Measurements from ENCODE around the gene ITIH5. TPM values are rescaled to one million over a fixed set of nuclear protein-coding genes. Genes with fewer than 3 reads are reported as not detected.

The ITIH5 gene
- total RNA-seq, 5 donors from 2014 or later (not counting 1 experiment from before 2014, with no cell fraction given), result 0.13 to 0.22 TPM; not detected in 3

DNA sequence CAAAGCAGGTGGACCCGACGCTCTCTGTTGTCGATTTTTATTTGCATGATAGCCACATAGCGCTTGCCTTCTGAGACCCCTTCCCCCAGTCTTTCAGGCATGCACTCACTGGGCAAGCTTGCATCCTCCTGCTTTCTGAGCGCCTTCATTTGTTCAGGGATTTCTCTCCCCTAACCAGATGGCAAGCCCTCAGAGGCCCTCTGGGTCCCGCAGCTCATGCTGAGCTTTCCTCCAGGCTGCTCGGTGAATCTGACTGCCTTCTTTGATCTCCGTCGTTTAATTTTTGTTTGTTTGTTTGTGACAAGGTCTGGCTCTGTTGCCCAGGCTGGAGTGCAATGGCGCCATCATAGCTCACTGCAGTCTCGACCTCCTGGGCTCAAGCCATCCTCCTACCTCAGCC lies 58.8 kb downstream of the ITIH5 start:
- Mint-ChIP-seq H3K27ac (no peak overlapping the region), H3K36me3 (no peaks in the 10 kb centered on the region), H3K4me1 (no peaks in the 10 kb centered on the region), H3K4me3 (no peak overlapping the region), H3K27me3 (peaks cover 0 to 1% of the 10 kb centered on the region in 2 donors), H3K9me3 (no peaks in the 10 kb centered on the region)
- ChIA-PET CTCF (no interaction called here), POLR2A (no interaction called here)
- Histone ChIP-seq H3K4me1 (ENCODE audit: control insufficient read depth in 1 of 2, extremely low read depth in 1 of 2, insufficient read depth in 2 of 2, low read length in 2 of 2) (no peaks in the 10 kb centered on the region), H3K27ac (ENCODE audit: low read length) (no peak overlapping the region), H3K36me3 (ENCODE audit: control insufficient read depth in 2 of 2, extremely low read depth in 1 of 2, insufficient read depth in 1 of 2, low read length in 1 of 2) (no peaks in the 10 kb centered on the region), H3K4me3 (ENCODE audit: control insufficient read depth in 1 of 2, extremely low read depth in 1 of 2, low read length in 1 of 2) (no peak overlapping the region), H3K27me3 (replicated peaks in 1 of 2; ENCODE audit: control insufficient read depth in 2 of 2, extremely low read depth in 1 of 2, insufficient read depth in 2 of 2, low read length in 1 of 2) (peaks cover 0 to 6% of the 10 kb centered on the region in 2 experiments), H3K9me3 (no peaks in the 10 kb centered on the region)
- WGBS (ENCODE audit: insufficient coverage), result 94% methylated on average over 4 of the region's 11 CpGs
- DNase-seq, result no peak
- ATAC-seq (replicated peaks in 1 of 4), result no peak

DNA sequence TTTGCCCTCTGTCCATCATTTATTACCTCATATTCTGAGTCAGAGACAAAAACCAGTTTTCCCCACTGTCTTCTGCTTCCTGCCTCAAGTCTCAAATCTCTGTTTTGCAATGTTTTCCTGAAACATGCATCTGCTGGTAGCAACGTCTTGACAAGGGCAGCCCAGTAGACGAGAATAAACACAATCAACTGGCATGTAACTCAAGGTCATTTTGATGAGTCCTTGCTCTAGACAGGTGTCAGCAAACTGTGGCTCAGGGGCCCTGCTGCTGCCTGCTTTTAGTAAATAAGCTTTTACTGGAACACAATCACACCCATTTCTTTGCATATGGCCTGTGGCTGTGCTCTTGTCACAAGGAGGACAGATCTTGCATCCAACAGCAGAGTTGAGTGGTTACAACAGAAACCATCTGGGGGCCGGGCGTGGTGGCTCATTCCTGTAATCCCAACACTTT lies 59.8 kb downstream of the ITIH5 start:
- no peaks in the 10 kb centered on the region for H3K9me3 Mint-ChIP-seq
- Histone ChIP-seq H3K4me1 (ENCODE audit: control insufficient read depth in 1 of 2, extremely low read depth in 1 of 2, insufficient read depth in 2 of 2, low read length in 2 of 2) (no peaks in the 10 kb centered on the region), H3K9me3 (no peaks in the 10 kb centered on the region), H3K27me3 (replicated peaks in 1 of 2; ENCODE audit: control insufficient read depth in 2 of 2, extremely low read depth in 1 of 2, insufficient read depth in 2 of 2, low read length in 1 of 2) (peaks cover 0 to 6% of the 10 kb centered on the region in 2 experiments), H3K4me3 (ENCODE audit: control insufficient read depth in 1 of 2, extremely low read depth in 1 of 2, low read length in 1 of 2) (no peak overlapping the region), H3K36me3 (ENCODE audit: control insufficient read depth in 2 of 2, extremely low read depth in 1 of 2, insufficient read depth in 1 of 2, low read length in 1 of 2) (no peaks in the 10 kb centered on the region), H3K27ac (ENCODE audit: low read length) (no peak overlapping the region)
- H3K27ac Mint-ChIP-seq, result no peak overlapping the region
- H3K4me1 Mint-ChIP-seq, result peaks cover 0 to 1% (median 0%) of the 10 kb centered on the region in 3 donors
- DNase-seq, result no peak
- ChIA-PET CTCF (no interaction called here), POLR2A (no interaction called here)
- peaks cover 0 to 2% of the 10 kb centered on the region in 2 donors for H3K27me3 Mint-ChIP-seq
- WGBS (ENCODE audit: insufficient coverage), result 67% methylated on average over 4 of the region's 4 CpGs
- no peaks in the 10 kb centered on the region for H3K36me3 Mint-ChIP-seq
- H3K4me3 Mint-ChIP-seq, result no peak overlapping the region
- ATAC-seq (replicated peaks in 1 of 4), result no peak

DNA sequence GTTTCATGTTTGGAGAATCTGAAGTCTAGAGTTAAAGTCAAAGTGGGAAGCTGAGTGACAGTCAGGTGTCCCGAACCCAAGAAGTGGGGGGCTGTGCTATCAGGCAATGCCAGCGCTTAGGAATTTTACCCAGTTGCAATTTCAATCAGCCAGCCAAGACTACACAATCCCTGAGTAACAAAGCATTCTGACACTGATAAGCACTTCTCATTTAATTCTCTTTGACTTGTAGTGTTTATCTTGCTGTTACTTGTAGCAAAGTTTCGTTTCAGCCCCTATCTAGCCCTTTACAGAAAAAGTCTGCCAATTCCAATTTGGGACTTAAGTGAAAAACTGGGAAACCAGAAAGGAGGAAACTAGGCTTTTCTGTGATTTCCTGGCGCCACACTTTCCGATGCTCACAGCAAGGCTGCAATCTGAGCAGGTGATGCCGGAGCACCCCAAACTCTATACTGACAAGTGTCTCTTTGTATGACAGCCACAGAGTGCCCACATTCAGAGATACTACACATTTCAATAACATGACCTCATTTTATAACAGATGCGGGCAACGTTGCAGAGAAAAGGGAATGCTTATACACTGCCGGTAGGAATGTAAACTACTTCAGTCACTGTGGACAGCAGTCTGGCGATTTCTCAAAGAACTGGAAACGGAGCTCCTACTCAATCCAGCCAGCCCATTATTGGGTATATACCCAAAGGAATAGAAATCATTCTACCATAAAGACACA lies 61.0 kb downstream of the ITIH5 start:
- Mint-ChIP-seq H3K4me3 (no peak overlapping the region), H3K4me1 (peaks cover 4 to 9% (median 9%) of the 10 kb centered on the region in 3 donors), H3K9me3 (no peaks in the 10 kb centered on the region), H3K27me3 (peaks cover 0 to 2% of the 10 kb centered on the region in 2 donors), H3K27ac (no peak overlapping the region), H3K36me3 (no peaks in the 10 kb centered on the region)
- H3K27ac ChIP-seq (ENCODE audit: low read length), result no peak overlapping the region
- H3K36me3 ChIP-seq (ENCODE audit: control insufficient read depth in 2 of 2, extremely low read depth in 1 of 2, insufficient read depth in 1 of 2, low read length in 1 of 2), result no peaks in the 10 kb centered on the region
- ChIA-PET CTCF (no interaction called here), POLR2A (no interaction called here)
- peaks cover 2 to 6% of the 10 kb centered on the region in 2 experiments for H3K4me1 ChIP-seq (ENCODE audit: control insufficient read depth in 1 of 2, extremely low read depth in 1 of 2, insufficient read depth in 2 of 2, low read length in 2 of 2)
- H3K4me3 ChIP-seq (ENCODE audit: control insufficient read depth in 1 of 2, extremely low read depth in 1 of 2, low read length in 1 of 2), result no peak overlapping the region
- WGBS (ENCODE audit: insufficient coverage), result 97% methylated on average over 8 of the region's 11 CpGs
- ATAC-seq (replicated peaks in 1 of 4) (no peak), DNase-seq (no peak)
- peaks cover 0 to 10% of the 10 kb centered on the region in 2 experiments for H3K27me3 ChIP-seq (replicated peaks in 1 of 2; ENCODE audit: control insufficient read depth in 2 of 2, extremely low read depth in 1 of 2, insufficient read depth in 2 of 2, low read length in 1 of 2)
- H3K9me3 ChIP-seq, result no peaks in the 10 kb centered on the region

DNA sequence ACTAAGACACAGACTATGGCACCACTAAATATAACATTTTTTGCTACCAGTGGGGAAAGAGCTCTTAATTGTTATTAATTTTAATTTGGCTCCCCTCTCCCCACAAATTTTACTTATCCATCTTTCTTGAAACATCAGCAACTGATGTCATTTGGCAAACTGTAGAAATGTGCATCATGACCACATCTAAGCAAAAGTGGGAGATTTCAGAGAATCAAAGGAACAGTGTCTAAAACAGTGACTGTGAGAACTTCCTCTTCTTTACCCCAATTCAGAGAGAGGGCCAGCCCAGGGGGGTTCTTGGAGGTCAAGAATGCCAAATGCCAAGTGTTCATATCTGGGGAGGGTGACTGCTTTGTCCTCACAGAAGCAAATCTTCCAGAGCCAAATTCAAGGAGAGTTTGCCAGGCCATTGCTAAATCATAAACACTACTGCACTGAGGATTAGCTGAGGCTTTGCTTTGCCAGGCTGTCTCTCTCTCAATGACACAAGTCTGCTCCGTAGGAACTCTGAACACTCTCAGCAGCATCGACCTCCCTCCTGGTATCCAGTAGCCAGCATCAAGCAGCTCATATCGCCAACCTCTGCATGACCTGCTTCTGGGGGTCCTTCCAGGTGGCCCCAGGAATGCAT lies 65.6 kb downstream of the ITIH5 start:
- ChIA-PET CTCF (no interaction called here), POLR2A (interaction anchor here in 1 of 2 donors (0.6 kb wide), 1 partner anchor 55 kb away, joined by 4 read pairs; no protein-coding TSS in a partner anchor)
- no peak for DNase-seq
- H3K4me3 ChIP-seq (ENCODE audit: control insufficient read depth in 1 of 2, extremely low read depth in 1 of 2, low read length in 1 of 2), result no peak overlapping the region
- no peak for ATAC-seq (replicated peaks in 1 of 4)
- H3K4me1 ChIP-seq (ENCODE audit: control insufficient read depth in 1 of 2, extremely low read depth in 1 of 2, insufficient read depth in 2 of 2, low read length in 2 of 2), result peaks cover 2 to 11% of the 10 kb centered on the region in 2 experiments
- H3K27me3 ChIP-seq (replicated peaks in 1 of 2; ENCODE audit: control insufficient read depth in 2 of 2, extremely low read depth in 1 of 2, insufficient read depth in 2 of 2, low read length in 1 of 2), result peaks cover 0 to 16% of the 10 kb centered on the region in 2 experiments
- H3K27me3 Mint-ChIP-seq, result peaks cover 0 to 7% of the 10 kb centered on the region in 2 donors
- H3K36me3 Mint-ChIP-seq, result no peaks in the 10 kb centered on the region
- 26% methylated on average over 3 of the region's 3 CpGs for WGBS (ENCODE audit: insufficient coverage)
- H3K9me3 ChIP-seq, result no peaks in the 10 kb centered on the region
- no peaks in the 10 kb centered on the region for H3K9me3 Mint-ChIP-seq
- H3K27ac ChIP-seq (ENCODE audit: low read length), result no peak overlapping the region
- H3K4me3 Mint-ChIP-seq, result no peak overlapping the region
- H3K4me1 Mint-ChIP-seq, result peaks cover 4 to 10% (median 9%) of the 10 kb centered on the region in 3 donors
- no peaks in the 10 kb centered on the region for H3K36me3 ChIP-seq (ENCODE audit: control insufficient read depth in 2 of 2, extremely low read depth in 1 of 2, insufficient read depth in 1 of 2, low read length in 1 of 2)
- H3K27ac Mint-ChIP-seq, result no peak overlapping the region

DNA sequence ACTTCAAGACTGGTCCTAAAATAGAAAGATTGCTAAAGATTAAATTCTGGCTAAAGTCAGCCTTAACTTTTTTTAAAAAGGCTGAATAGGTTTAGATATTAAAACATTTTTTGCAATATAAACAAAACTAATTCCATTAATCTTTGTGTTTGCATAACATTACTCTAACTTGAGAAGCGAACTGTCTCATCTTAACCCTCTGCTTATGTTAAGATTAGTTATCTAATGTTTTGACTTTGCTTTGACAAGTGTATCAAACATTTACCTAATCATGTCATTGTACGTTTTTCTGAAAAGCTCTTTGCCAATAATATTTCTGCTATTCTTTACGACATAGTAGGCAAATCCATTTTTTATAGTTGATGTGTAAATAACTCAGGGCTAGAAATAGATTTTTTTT lies 68.0 kb downstream of the ITIH5 start:
- no peaks in the 10 kb centered on the region for H3K9me3 ChIP-seq
- H3K36me3 Mint-ChIP-seq, result no peaks in the 10 kb centered on the region
- peaks cover 0 to 7% of the 10 kb centered on the region in 2 donors for H3K27me3 Mint-ChIP-seq
- peaks cover 4 to 10% (median 9%) of the 10 kb centered on the region in 3 donors for H3K4me1 Mint-ChIP-seq
- no peak overlapping the region for H3K4me3 Mint-ChIP-seq
- DNase-seq (no peak), ATAC-seq (replicated peaks in 1 of 4) (no peak)
- WGBS (ENCODE audit: insufficient coverage), result no CpG with 5 or more reads among the region's 3 CpGs
- no peak overlapping the region for H3K27ac ChIP-seq (ENCODE audit: low read length)
- peaks cover 2 to 11% of the 10 kb centered on the region in 2 experiments for H3K4me1 ChIP-seq (ENCODE audit: control insufficient read depth in 1 of 2, extremely low read depth in 1 of 2, insufficient read depth in 2 of 2, low read length in 2 of 2)
- H3K9me3 Mint-ChIP-seq, result no peaks in the 10 kb centered on the region
- peaks cover 0 to 13% of the 10 kb centered on the region in 2 experiments for H3K27me3 ChIP-seq (replicated peaks in 1 of 2; ENCODE audit: control insufficient read depth in 2 of 2, extremely low read depth in 1 of 2, insufficient read depth in 2 of 2, low read length in 1 of 2)
- no peak overlapping the region for H3K4me3 ChIP-seq (ENCODE audit: control insufficient read depth in 1 of 2, extremely low read depth in 1 of 2, low read length in 1 of 2)
- POLR2A ChIA-PET, result no interaction called here
- no peaks in the 10 kb centered on the region for H3K36me3 ChIP-seq (ENCODE audit: control insufficient read depth in 2 of 2, extremely low read depth in 1 of 2, insufficient read depth in 1 of 2, low read length in 1 of 2)
- H3K27ac Mint-ChIP-seq, result no peak overlapping the region
- CTCF ChIA-PET, result no interaction called here

DNA sequence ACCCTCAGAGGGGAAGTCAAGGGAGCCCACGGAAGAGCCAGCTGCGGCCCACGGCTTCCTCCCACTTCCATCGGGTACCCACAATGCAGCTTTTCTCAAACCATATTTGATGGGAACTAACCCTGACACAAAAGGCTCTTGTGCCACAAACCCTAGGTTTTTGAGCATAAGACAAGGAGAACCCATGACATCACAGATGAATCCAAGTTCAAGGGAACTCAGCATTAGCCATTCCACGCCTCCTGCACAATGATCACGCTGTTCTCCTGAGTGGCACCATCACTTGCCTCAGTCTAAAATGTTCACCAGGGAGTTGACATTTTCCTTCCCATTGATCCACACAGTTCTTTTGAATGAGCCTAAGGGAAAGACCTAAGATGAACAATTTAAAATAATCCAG lies 70.4 kb downstream of the ITIH5 start:
- Mint-ChIP-seq H3K36me3 (no peaks in the 10 kb centered on the region), H3K9me3 (no peaks in the 10 kb centered on the region), H3K4me1 (peaks cover 4 to 8% (median 7%) of the 10 kb centered on the region in 3 donors), H3K27me3 (peaks cover 0 to 5% of the 10 kb centered on the region in 2 donors), H3K27ac (no peak overlapping the region), H3K4me3 (no peak overlapping the region)
- DNase-seq, result no peak
- CTCF ChIA-PET, result interaction anchor here in 1 of 2 donors (0.9 kb wide), 1 partner anchor 1187 kb away, joined by 3 read pairs; no protein-coding TSS in a partner anchor
- Histone ChIP-seq H3K4me3 (ENCODE audit: control insufficient read depth in 1 of 2, extremely low read depth in 1 of 2, low read length in 1 of 2) (no peak overlapping the region), H3K4me1 (ENCODE audit: control insufficient read depth in 1 of 2, extremely low read depth in 1 of 2, insufficient read depth in 2 of 2, low read length in 2 of 2) (peaks cover 2 to 10% of the 10 kb centered on the region in 2 experiments), H3K9me3 (no peaks in the 10 kb centered on the region), H3K36me3 (ENCODE audit: control insufficient read depth in 2 of 2, extremely low read depth in 1 of 2, insufficient read depth in 1 of 2, low read length in 1 of 2) (no peaks in the 10 kb centered on the region), H3K27me3 (replicated peaks in 1 of 2; ENCODE audit: control insufficient read depth in 2 of 2, extremely low read depth in 1 of 2, insufficient read depth in 2 of 2, low read length in 1 of 2) (peaks cover 0 to 11% of the 10 kb centered on the region in 2 experiments), H3K27ac (ENCODE audit: low read length) (no peak overlapping the region)
- ATAC-seq (replicated peaks in 1 of 4), result no peak
- POLR2A ChIA-PET, result no interaction called here
- 59% methylated on average over 6 of the region's 6 CpGs for WGBS (ENCODE audit: insufficient coverage)
